T-helper 2 cell (primary cell): ENCODE measurements around the gene BAIAP2.
"Not testable (repeated sequence)": the region's sequence is repeated elsewhere in the genome, so short reads cannot be mapped to it uniquely, and the experiment has no call there.

Source experiments
- DNase-seq, 5 experiments: peaks; one replicate each; pipeline versions ENCODE4 v3.0.0 to v3.0.0-alpha.2; 2012 to 2022

Gene BAIAP2

DNA sequence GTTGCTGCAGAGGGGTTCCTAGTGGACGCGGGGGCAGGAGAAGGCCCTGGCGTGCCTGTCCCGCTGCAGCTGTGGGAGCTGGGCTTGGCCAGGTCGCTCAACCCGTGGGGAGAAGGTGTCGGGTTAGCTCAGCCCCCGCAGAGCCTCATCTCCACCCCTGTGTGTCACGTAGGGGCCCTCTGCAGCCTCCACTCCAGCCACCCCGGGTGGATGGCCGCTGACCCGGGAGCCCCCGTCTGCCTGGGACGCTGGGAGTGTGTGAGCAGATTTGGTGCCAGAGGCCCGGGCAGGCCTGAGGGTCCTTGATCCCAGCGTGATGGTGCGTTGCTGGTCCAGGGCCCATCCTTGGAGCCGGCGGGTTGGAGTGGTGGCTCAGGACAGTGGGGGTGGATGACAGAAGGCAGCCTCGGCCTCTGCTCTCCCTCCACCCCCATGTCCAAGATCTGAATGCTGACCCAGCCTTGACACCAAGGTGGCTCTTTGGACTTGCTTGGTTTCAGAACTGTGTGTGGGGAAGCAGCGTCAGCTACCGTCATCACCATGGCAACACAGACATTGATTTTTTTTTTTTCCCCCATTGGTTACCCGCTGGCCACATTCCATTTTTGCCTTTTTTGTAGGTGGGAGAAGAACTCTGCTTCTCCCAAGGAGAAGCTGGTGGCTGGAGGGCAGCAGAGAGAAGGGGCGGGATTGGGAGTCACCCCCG, 35.7 kb downstream of the BAIAP2 start:
- DNase-seq = no peak

DNA sequence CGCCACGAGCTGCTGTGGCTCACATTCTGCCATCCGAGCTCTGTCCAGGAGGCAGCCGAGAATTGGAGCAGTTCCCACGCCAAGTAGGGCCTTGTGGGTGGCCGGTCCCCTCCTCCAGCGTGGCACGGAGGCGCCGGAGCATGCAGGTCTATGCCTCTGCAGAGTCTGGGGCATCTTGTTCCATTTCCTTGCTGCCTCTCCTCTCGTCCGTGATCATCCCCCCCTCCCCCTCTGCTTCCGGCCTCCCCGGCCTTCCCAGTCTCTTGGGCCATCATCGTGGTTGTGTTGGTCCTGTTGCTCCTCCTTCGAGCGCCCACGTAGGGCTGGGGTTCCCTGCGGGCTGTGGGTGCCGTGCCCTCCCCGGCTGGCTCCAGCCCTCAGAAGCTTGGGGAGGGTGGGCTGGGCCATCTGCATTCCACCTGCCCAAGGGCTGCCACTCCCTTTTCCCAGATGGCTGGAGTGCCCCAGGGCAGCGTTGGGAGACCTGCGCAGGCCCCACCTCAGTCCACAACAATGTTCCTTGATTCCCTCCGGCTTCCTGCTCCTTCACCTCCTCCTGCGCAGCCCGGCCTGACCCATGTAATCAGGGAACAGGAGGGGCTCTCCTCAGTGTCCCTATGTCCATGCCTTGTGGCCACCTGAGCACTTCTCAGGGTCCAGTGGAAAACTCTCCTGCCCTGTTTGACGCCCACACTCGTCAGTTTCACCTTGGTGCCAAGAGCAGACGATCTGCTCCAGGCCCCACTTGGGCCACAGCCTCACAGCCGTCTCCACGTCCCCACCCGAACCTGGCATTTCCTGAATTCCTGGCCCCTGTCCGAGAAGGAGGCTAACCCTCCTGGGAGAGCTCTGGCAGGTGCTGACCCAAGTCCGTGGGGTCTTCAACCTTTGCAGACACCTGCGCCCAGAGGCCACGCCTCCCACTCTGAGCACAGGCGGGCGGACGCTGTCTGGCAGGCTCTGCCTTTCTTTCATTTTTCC, 37.1 kb downstream of the BAIAP2 start:
- DNase-seq = no peak

DNA sequence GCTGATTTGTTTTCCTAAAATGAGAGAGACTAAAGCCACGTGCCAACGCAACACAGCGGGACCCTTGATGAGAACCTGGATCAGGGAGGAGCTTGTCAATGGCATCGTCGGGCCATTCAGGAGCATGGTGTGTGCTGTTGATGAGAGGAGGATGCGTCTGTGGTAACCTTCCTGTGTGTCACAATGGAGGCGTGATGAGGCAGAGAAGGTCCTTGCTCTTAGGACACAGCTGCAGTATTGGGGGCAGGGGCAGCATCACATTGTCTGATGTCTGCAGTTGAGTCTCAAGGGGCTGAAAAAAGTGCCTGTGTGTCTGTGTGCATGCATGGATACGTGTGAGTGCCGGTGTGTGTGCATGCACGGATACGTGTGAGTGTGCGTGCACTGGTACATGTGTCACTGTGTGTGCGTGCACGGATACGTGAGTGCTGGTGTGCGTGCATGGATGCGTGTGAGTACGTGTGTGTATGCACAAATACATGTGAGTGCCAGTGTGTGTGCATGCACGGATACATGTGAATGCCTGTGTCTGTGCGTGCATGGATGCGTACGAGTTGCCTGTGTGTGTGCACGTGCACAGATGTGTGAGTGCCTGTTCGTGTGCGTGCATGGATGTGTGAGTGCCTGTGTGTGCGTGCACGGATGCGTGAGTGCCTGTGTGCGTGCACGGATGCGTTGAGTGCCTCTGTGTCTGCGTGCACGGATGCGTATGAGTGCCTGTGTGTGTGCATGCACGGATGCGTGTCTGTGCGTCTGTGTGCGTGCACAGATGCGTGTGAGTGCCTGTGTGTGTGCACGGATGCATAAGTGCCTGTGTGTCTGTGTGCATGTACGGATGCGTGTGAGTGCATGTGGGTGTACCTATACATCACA, 39.3 kb downstream of the BAIAP2 start:
- DNase-seq = no peak

DNA sequence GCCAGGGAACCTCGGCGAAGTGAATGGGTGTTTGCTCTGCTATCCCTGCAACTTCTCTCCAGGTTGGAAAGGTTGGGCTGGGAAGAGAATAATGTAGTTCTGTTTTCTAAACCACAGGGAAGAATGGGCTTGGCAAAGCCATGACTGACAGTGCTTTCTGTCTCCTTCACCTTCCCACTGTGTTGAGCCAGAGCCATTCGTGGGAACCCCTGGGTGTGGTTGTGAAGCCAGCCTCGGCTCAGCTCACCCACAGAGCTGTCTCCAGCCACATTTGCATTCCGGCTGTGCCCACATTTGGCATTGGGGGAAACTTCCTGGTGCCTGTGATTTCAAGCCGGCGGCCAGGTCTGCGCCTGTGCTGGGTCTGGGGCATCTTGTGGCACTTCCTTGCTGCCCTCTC, 39.9 kb downstream of the BAIAP2 start:
- no peak for DNase-seq

DNA sequence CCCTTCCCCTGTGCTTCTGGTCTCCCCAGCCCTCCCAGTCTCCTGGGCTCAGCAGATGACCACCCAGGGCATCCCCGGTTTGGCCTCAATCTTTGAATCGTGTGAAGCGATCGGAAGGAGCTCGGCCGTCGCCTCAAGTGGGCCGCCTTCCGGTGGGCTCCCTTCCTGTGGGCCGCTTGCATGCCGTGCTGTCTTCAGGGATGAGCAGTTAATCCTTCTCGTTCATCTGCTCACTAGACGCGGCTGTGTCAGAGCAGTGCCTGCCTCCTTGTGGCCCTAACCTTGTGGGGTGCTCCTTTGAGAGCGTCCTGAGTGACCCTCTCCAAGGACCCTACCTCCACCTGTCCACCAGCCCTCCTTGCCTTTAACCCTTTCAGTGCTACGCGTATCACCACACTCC, 40.4 kb downstream of the BAIAP2 start:
- DNase-seq = no peak

DNA sequence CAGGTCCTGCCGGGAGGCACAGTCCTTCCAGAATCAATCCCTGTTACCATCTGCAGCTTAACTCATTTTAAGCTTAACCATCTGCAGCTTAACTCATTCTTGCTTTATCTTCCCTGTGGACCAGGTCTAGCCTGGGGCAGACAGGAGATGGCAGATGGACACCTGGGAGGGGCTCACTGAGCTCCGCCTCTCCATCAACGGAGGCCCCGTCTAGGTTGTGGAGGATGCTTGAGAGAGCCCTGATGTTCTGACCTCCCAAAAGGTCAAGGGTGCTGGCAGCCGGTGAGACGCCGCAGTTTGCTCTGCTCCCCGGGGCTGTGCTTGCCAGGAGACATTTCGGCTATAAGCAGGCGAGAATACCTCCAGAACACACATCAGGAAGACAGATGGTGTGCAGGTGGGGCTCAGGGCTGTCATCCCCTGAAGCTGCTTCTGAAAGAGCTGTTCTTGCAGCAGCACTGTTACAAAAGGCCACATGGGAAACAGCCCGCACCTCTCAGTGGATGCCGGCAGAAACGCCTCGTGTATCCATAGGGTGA, 41.3 kb downstream of the BAIAP2 start:
- DNase-seq = no peak

DNA sequence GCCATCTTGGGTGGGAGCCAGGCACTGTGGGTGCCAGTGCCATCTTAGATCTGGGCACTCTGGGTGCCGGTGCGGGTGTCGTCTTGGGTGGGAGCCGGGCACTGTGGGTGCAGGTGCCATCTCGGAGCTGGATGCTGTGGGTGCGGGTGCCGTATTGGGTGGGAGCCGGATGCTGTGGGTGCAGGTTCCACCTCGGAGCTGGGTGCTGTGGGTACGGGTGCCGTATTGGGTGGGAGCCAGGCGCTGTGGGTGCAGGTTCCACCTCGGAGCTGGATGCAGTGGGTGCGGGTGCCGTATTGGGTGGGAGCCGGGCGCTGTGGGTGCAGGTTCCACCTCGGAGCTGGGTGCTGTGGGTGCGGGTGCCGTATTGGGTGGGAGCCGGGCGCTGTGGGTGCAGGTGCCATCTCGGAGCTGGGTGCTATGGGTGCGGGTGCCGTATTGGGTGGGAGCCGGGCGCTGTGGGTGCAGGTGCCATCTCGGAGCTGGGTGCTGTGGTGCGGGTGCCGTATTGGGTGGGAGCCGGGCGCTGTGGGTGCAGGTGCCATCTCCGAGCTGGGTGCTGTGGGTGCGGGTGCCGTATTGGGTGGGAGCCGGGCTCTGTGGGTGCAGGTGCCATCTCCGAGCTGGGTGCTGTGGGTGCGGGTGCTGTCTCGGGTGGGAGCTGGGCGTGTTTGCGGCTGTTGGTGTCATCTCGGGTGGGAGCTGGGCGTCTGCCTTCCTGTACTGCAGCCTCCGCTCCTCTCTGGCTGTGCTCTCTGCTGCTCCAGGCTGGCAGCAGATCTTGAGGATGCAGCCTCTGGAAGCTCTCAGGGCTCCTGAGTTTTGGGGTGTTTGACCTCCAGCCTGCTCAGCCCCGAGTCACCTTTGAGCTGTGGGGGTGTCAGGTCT, 43.3 kb downstream of the BAIAP2 start:
- not testable (repeated sequence) for DNase-seq

DNA sequence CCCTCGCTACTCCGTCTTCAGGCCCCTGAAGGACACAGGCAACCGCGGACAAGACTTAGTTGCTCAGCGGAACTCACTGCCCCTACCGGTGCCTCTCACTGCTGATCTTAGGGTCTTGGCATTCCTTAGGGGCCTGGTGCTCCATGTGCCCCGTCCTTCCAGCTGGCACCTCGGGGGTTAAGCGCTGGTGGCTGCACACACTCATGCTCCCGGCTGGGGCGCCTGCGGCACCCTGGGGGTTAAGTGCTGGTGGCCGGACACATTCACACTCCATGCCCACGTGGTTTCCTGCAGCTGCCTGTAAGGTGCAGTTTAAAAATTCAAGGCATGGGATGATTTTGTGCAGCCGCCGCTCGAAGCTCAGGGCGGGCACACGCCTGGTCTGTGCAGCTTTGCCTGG, 45.1 kb downstream of the BAIAP2 start:
- DNase-seq = no peak

DNA sequence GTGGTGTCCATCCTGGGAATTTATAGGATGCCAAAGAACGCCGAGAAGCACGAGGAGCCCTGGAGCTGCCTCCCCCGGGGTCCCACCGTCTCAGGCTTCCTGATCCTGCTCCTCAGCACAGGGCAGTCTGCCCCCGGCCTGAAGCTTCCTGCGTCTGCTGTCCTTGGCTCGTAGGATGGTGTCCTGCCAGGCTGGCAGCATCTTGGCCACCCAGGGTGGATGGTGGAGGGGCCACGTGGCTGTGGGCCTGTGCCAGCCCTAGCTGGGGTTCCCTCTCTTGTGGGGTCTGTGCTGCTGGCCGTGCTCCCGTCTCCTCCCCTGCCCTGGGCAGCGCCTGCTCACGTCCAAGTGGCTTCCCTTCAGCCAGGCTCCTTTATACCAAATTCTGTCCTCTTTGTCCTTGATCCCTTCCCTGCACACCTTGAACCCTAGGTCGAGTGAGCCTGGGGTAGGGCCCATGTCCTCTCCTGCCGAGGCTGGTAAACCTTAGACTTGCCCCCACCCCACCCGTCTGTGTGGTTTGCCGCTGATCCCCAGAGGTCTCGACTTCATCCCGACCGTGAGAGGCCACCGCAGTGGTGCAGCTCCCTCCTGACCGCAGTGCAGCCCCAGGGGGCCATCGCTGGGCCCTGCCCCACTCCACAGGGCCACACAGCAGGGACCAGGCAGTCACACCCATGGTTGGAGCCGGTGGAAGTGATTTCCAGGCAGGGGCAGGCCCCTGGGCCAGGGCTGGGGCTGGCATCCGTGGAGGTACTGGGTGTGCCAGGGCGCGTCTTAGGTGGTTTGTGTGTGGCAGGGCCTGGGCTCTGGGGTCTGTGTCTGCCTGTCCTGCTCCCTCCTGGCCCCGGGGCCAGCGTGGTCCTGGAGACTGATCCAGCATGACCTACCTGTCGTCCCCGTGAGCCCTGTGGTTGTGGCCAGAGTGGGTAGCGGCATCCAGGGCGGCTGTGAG, 46.5 kb downstream of the BAIAP2 start:
- no peak for DNase-seq

DNA sequence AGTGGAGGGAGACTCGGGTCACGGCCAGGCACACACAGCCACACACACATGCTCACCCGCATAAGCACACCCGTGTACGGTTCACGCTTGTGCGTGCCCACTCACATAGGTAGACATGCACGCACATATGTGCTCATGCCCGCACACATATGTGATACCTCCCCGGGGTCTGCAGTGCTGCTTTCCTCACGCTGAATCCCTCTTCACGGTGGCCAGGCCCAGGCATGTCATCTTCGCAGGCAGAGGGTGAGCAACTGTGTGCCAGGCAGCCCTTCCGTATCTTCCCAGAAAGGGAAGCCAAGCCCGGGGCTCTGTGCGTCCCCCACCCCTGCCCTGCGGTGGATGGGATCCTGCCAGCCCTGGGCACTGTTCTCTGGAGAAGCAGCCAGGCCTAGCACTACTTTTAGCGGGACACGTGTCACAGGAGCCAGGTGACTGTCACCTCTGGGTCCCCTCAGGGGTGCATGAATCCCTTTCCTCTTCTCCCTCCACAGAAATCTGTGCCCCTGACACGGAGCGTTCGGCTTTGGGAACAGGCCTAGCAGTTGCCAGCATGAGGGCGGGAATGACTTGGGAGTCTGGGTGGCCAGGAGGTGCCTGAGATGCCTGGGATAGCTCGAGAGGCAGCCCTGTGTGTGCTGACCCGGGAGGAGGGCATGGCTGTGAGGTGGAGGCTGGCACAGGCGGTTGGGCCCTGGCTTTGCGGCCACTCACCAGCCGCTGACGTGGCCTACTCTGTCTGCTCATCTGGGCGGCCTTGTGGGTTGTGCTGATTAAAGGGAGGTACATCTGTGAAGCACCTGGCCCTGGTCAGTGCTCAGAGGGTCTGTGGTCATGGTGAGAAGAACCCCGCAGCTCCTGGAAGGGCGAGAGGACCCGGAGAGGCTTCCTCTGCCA, 47.5 kb downstream of the BAIAP2 start:
- DNase-seq = no peak

DNA sequence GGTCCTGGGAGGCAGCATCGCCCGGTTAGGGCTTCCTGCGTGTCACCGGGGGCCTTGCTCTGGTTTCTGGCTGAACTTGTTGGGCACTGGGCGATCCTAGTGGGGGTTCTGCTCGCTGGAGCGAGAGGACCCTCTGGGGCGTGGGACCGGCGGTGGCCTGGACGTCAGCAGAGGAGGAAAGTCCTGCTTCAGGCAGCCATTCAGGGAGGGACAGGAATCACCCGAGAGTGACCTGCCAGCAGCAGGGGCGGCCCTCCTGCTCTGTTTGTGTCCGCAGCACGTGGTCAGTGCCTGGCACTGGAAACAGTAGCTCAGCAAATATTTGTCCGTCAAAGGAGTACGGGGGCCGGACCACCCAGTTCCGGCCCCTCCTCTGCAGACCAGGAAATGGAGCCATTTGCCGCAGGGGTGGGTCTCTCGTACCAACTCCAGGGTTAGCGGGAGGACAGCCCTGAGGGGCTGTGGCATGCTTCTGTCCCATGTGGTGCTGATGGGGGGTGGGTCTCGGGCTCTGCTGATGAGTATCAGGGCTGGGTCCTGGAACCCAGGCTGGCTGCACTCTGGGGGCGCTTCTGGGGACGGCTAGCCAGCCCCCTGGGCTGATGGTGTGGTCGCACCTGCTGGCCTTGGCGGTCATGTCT, 48.3 kb downstream of the BAIAP2 start:
- no peak for DNase-seq

DNA sequence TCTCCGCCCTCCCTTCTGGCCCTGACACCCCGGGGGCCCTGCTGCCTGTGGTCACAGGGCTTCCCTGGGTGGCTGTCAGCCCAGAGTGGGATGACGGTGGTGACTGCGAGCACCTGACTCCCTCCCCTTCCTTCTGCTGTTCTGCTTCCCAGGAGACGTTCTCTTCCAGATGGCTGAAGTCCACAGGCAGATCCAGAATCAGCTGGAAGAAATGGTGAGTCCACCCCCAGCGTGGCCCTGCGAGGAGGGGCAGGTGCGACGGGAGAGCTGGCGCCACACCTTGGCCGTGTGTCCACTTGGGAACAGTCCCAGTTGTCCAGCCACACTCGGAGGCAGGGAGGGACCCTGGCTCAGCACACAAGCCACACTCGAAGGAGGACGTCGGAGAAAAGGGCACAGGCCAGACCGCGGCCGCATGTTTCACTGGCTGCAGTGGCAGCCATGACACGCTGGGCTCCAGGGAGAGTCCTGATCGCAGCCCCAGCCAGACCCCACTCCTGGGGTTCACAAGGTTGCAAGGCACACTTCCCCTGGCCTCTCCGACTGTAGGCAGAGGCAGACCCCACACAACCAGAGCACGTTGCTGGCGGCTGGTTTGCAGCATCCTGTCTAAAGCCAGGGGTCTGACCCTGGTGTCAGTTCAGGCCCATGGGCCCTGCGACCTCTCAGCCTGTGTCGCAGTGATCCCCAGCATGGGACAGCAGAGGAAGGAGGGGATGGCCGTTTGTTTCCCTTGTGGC, 49.9 kb downstream of the BAIAP2 start:
- DNase-seq = no peak

DNA sequence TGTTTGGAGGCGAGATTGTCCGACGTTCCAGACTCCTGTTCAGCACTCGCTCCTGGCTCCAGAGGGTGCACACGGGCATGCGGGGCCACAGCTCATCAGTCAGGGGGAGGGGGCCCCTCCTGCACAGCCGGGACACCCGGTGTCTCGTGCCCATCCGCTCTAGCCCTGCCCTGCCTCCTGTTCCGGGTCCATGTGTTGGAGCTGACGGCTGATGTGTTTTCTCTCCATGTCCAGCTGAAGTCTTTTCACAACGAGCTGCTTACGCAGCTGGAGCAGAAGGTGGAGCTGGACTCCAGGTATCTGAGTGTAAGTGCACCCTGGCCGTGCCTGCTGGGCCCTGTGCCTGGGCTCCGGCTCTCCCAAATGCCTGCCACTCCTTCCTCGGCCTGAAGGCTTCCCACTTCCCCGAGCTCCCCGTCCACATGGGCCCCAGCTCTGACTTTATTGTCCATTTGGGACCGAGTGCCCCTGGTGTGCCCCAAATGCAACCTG, 50.5 kb downstream of the BAIAP2 start:
- no peak for DNase-seq

DNA sequence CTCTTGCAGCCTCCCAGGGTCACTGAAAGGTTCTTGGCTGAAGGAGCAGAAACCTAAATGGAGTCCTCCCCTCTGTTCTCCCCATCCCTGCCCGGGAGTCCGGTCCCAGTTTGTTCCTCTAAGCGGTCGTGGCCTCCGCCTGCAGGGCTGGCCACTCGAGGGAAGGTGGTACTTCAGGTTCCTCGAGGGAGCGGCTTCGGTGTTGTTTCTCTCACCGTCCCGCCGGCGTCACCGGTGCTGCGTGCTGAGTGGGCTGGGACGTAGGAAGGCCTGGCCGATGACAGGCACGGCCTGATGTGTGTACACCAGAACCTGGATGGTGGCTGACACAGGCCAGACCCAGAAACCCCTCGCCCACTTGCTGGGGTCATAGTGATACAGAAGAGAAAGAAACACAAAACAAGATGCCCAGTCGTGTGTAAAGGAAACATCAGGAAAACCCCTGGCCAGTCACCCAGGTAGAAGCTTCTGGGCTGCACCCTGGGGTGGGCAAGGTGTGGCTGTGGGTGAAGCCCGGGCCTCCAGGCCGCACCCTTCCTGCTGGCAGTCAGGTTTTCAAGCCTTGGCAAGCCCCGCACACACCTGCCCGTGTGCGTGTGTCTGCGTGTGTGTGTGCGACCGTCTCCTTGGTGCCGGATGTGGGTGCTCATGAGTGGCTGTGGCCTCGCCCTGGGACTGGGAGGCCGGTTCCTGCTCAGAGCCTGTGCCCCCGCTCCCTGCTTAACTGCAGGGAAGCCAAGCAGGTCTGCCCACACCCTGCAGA, 52.0 kb downstream of the BAIAP2 start:
- DNase-seq = peak in 1 of 5 experiments; percentile 25

DNA sequence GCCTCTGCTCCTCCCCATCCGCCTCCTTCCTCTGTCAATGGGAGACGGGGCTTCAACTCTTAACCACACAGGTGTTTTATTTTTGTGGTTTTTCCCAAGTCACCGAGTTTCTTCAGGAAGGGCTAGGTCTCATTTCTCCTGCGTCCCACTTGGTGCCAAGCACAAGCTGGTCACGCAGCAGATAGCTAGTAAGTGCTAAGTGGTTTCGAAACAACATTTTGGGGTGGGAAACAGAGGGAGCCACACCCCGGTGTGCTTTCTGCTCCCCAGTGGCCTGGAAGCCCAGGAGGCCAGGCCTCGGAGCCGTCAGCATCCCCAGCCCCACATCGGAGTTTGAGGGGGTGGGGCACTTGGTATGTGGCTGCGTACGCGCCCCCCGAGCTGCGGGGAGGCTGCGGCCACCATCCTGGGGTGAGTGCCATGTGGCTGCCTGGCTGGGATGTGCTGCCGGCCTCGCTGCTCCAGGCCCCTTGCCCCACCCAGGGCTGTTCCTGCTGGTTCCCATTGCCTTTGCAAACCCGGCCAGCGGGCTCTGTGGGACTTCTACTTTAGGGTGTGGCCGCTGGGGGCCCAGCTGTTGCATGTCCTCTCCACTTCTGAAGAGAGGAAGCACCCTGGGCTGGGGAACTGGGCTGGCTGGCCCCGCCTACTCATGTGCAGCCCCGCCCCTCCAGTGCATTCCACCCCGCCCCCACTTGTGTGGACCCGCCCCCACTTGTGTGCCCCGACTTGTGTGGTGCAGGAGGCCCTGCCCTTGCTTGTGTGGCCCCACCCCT, 55.6 kb downstream of the BAIAP2 start:
- peak in 1 of 5 experiments; percentile 17 for DNase-seq

DNA sequence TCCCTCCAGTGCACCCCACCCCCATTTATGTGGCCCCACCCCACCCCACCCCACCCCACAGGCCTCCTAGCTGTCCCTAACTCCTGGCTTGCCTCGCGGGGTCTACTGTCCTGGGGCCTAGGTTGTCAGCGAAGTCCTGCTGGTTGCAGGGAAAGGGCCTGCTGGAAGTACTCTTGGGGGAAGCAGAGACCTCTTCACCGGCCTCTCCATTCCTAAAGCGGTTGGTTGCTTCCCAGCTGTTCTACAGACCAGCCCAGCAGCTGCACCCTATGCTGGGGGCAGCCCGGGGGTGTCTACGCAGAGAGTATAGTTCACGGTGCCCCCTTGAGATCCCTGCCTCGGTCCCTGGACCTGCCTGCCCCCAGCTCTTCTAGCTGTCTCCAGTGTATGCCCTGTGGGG, 56.2 kb downstream of the BAIAP2 start:
- DNase-seq = no peak
